A549 treated with Hydrocortisone at 1 μM for 4 hours (cell line): ENCODE results near the gene SERGEF. TPM values are rescaled to one million over a fixed set of nuclear protein-coding genes. Genes with fewer than 3 reads are reported as not detected.

Experiments used
- total RNA-seq: library from RNA; stranded (reverse); fragments of 200-300 nt; extraction: Qiagen RNA extraction; gene quantifications from 5 replicates; pipeline ENCODE4 v1.2.3, GENCODE V29; 2022

Gene SERGEF
- total RNA-seq = 15.6 to 18.5 TPM (median 16.5 TPM) in 5 replicates

GRCh38 chr11:18012906-18013781 is at the start of gene SERGEF:
TSS of gene SERGEF (minus strand) at chr11:18013047. CDS start at chr11:18013010, 37 bp downstream.

GRCh38 chr11:18046116-18046777 is 33.4 kb upstream of the SERGEF start, which contains the start of gene TPH1:
TSS of gene TPH1 (minus strand) at chr11:18046269. CDS start at chr11:18040762, 5,507 bp downstream.

Other genes with a start within 250 kb of the SERGEF start
- gene TPH1, start 33.2 kb upstream of the SERGEF start, total RNA-seq = 0.03 to 0.15 TPM (median 0.05 TPM) in 4 of 5 replicates, not detected in the other
- 37.5 to 45.4 TPM (median 39.3 TPM) in 5 replicates for gene SAAL1, start 93.0 kb upstream of the SERGEF start, total RNA-seq
- 0.09 TPM in 1 of 5 replicates, not detected in the others for gene MRGPRX3, start 119.5 kb upstream of the SERGEF start, total RNA-seq
- gene MRGPRX4, start 159.8 kb upstream of the SERGEF start, total RNA-seq = not detected in 5 replicates
- not detected in 5 replicates for gene SAA4, start 223.8 kb upstream of the SERGEF start, total RNA-seq
- 0.15 to 0.31 TPM (median 0.22 TPM) in 4 of 5 replicates, not detected in the other for gene SAA2, start 235.6 kb upstream of the SERGEF start, total RNA-seq